Mucosa of stomach (tissue), 1 donor: ENCODE results near the gene PDE4C.

ENCODE experiments used
- H3K27me3 ChIP-seq: one replicate; pipeline ENCODE4 v1.7.0; 2013; ENCODE audit warnings: mild to moderate bottlenecking, low read length; ENCODE audit not compliant: control insufficient read depth, insufficient read depth
- H3K36me3 ChIP-seq: one replicate; pipeline ENCODE4 v1.7.0; 2013; ENCODE audit warnings: low read length; ENCODE audit not compliant: control insufficient read depth, insufficient read depth
- H3K4me1 ChIP-seq: one replicate; pipeline ENCODE4 v1.7.0; 2013; ENCODE audit warnings: mild to moderate bottlenecking, low read length; ENCODE audit not compliant: control insufficient read depth, insufficient read depth
- H3K4me3 ChIP-seq: one replicate; pipeline ENCODE4 v1.7.0; 2013; ENCODE audit warnings: low read length
- H3K9ac ChIP-seq: one replicate; pipeline ENCODE4 v1.7.0; 2013; ENCODE audit warnings: mild to moderate bottlenecking, low read length, moderate library complexity
- H3K9me3 ChIP-seq: one replicate; pipeline ENCODE4 v1.7.0; 2013; ENCODE audit warnings: mild to moderate bottlenecking, low read length, moderate library complexity; ENCODE audit not compliant: control insufficient read depth
- donor health status: Pancreatic carcinoma.

PDE4C gene

GRCh38 chr19:18251587-18252369 lies 25.5 kb upstream of the PDE4C start:
- no peaks in the 10 kb centered on the region for H3K36me3 ChIP-seq
- no peak overlapping the region for H3K4me3 ChIP-seq
- H3K9me3 ChIP-seq, result no peaks in the 10 kb centered on the region
- peak overlapping the region; percentile 23 for H3K9ac ChIP-seq
- peaks cover 32% of the 10 kb centered on the region for H3K4me1 ChIP-seq
- H3K27me3 ChIP-seq, result no peaks in the 10 kb centered on the region

DNA sequence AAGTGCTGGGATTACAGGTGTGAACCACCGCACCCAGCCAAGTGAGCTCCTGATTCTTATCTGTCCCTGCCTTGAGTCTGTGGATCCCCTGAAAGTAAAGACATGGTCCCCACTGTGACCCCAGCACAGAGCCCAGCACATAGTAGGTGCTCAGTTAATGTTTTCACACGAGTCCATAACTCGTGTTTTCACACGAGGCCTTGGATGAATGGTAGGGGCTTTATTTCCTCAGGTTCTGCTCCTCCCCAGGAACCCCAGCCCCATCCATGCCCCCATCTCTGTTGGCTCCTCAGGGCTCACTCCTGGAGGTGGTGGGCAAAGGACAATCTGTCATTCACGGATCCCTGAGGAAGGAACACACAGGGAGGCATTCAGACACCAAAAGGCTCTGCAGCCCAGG lies 23.6 kb upstream of the PDE4C start:
- Histone ChIP-seq H3K36me3 (no peaks in the 10 kb centered on the region), H3K9ac (no peak overlapping the region), H3K9me3 (no peaks in the 10 kb centered on the region), H3K4me1 (peaks cover 25% of the 10 kb centered on the region), H3K27me3 (no peaks in the 10 kb centered on the region), H3K4me3 (no peak overlapping the region)

GRCh38 chr19:18245297-18245696 lies 19.1 kb upstream of the PDE4C start:
- H3K4me1 ChIP-seq, result no peaks in the 10 kb centered on the region
- H3K36me3 ChIP-seq, result no peaks in the 10 kb centered on the region
- no peaks in the 10 kb centered on the region for H3K9me3 ChIP-seq
- H3K27me3 ChIP-seq, result no peaks in the 10 kb centered on the region
- H3K9ac ChIP-seq, result no peak overlapping the region
- no peak overlapping the region for H3K4me3 ChIP-seq

GRCh38 chr19:18239303-18239702 lies 13.1 kb upstream of the PDE4C start:
- Histone ChIP-seq H3K9me3 (no peaks in the 10 kb centered on the region), H3K27me3 (peaks cover 5% of the 10 kb centered on the region), H3K4me1 (no peaks in the 10 kb centered on the region), H3K36me3 (no peaks in the 10 kb centered on the region), H3K9ac (no peak overlapping the region), H3K4me3 (no peak overlapping the region)

DNA sequence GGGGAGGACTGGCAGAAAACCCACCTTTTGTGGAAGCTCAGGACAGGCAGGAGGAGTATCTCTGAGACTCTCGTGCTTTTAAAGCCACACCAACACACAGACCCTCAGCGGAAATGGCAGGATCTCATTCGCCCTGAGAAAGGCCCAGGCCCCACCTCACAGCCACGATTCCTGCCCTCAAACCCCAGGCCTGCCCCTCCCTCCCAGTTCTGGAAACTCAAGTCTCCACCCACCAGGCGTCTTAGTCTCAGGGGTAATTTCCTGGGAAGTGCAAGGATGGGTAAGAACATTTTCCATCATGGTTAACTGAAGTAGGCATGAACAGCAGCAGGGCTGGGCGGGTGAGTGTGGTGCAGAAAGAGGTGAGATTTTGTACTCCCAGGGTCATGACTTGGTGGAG lies 8.0 kb upstream of the PDE4C start:
- H3K27me3 ChIP-seq, result peaks cover 40% of the 10 kb centered on the region
- H3K4me3 ChIP-seq, result no peak overlapping the region
- H3K4me1 ChIP-seq, result peaks cover 3% of the 10 kb centered on the region
- H3K36me3 ChIP-seq, result no peaks in the 10 kb centered on the region
- no peaks in the 10 kb centered on the region for H3K9me3 ChIP-seq
- no peak overlapping the region for H3K9ac ChIP-seq

- Histone ChIP-seq H3K9me3 (no peaks in the 10 kb centered on the region), H3K4me1 (peaks cover 3% of the 10 kb centered on the region), H3K9ac (no peak overlapping the region), H3K36me3 (no peaks in the 10 kb centered on the region), H3K27me3 (peaks cover 40% of the 10 kb centered on the region), H3K4me3 (no peak overlapping the region)
Measured at GRCh38 chr19:18233224-18233825, 7.1 kb upstream of the PDE4C start.

DNA sequence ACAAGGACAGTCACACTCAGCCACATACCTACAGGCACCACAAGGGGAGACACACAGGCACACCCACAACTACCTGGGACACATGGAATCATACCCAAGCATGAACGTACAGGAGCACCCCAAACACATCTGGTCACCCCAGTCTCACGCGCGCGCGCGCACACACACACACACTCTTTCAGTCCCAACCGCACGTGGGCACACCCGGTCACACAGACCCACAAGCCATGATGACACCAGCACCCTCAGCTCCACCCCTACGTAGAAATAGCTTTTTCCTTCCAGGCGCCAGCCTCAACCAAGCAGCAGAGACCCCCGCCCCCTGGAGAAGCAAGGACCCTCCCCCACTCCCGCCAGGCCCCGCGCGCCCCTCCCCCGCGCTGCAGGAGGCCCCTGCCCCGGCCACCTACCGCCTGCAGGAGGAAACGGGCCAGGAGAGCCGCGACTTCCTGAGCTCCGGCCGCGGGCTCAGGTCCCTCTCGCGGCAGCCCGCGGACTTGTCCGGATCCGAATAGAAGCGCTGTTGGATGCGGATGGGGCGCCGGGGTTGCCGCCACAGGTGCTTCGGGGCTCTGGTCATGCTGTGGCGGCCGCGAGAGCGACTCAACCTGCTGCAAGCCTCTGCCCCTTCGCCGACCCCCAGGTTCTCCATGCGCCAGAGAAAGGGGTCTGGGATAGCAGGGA lies 6.4 kb upstream of the PDE4C start:
- Histone ChIP-seq H3K27me3 (peaks cover 44% of the 10 kb centered on the region), H3K9ac (no peak overlapping the region), H3K4me3 (no peak overlapping the region), H3K36me3 (no peaks in the 10 kb centered on the region), H3K4me1 (peaks cover 3% of the 10 kb centered on the region), H3K9me3 (no peaks in the 10 kb centered on the region)

DNA sequence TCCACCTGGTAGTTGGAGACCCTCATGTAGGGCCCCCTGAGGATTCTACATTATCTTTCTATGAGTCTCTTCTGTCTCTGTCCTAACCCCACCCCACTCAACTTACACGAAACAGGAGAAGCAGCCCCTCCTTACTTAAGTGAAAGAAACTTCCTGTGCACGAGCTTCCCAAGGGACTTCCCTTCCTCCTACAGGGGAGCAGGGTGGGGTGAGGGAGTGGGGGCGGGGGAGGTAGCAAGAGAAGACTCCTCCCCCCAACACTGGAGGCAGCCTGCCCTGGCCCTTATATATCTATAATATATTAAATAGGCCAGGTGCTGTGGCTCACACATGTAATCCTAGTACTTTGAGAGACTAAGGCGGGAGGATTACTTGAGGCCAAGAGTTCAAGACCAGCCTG lies 5.5 kb upstream of the PDE4C start:
- Histone ChIP-seq H3K4me3 (no peak overlapping the region), H3K9ac (no peak overlapping the region), H3K4me1 (peaks cover 3% of the 10 kb centered on the region), H3K27me3 (peaks cover 53% of the 10 kb centered on the region), H3K36me3 (no peaks in the 10 kb centered on the region), H3K9me3 (no peaks in the 10 kb centered on the region)

DNA sequence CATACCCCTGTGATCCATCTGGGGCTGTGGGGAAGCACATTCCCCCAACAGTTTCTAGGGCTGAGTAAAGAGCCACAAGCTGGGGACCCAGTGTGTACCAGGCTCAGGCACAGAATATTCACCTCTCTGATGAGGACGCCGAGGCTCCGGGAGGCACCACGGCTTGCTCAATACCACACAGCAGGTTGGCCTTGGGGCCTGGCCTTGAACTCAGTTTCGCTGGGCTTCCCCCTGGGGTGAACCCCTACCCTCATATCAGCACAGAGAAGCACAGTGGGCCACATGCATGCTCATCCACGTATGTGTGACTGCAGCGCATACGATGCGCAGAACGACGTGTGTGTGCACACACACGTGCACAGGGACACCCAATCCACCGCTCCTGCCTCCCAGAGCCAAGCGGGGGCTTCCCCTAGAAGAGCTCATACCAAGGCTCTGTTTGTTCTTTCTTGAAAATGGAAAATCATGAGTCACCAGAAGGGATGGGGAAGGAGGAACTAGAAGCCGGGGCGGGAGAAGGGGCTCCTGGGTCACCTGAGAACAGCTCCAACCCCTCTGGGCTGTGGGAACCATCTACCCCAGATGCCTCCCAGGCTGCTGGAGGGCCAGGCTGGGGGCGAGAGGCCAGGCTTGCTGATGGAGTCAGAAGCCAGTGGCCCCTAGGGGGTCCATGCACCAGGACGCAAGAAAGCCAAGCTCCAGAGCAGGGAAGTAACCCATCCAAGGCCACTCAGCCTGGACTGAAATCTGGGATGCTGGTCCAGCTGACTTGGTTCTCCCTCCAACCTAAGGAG lies 4.9 kb upstream of the PDE4C start:
- no peaks in the 10 kb centered on the region for H3K36me3 ChIP-seq
- H3K4me1 ChIP-seq, result peaks cover 3% of the 10 kb centered on the region
- H3K9ac ChIP-seq, result no peak overlapping the region
- H3K4me3 ChIP-seq, result no peak overlapping the region
- peaks cover 60% of the 10 kb centered on the region for H3K27me3 ChIP-seq
- no peaks in the 10 kb centered on the region for H3K9me3 ChIP-seq

- Histone ChIP-seq H3K27me3 (peaks cover 72% of the 10 kb centered on the region), H3K4me1 (peaks cover 12% of the 10 kb centered on the region)
Measured at GRCh38 chr19:18229915-18230314, 3.7 kb upstream of the PDE4C start.

DNA sequence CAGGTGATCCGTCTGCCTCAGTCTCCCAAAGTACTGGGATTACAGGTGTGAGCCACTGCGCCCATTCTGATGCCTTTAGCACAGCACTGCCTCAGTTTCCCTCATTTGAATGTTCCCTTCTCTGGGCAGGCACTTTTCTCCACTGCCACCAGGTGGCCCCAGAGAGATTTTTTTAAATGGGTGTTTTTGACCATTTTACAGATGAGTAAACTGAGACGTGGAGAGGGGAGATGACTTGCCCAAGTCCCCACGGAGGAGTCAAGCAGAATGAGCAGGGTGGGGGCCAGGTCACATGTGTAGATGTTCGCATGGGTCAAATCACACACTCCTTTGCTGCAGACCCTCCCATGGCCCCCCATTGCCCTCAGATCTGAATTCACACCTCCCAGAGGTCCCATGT lies 3.2 kb upstream of the PDE4C start:
- H3K4me1 ChIP-seq, result peaks cover 15% of the 10 kb centered on the region
- H3K9me3 ChIP-seq, result no peaks in the 10 kb centered on the region
- peaks cover 73% of the 10 kb centered on the region for H3K27me3 ChIP-seq
- no peaks in the 10 kb centered on the region for H3K36me3 ChIP-seq
- no peak overlapping the region for H3K4me3 ChIP-seq
- H3K9ac ChIP-seq, result no peak overlapping the region

More at GRCh38 chr19:18229915-18230314, 3.7 kb upstream of the PDE4C start:
- no peaks in the 10 kb centered on the region for H3K36me3 ChIP-seq
- H3K9ac ChIP-seq, result no peak overlapping the region
- no peak overlapping the region for H3K4me3 ChIP-seq
- no peaks in the 10 kb centered on the region for H3K9me3 ChIP-seq
